Measurements from ENCODE around the gene EIF2B2. TPM values are rescaled to one million over a fixed set of nuclear protein-coding genes. Genes with fewer than 3 reads are reported as not detected.

EIF2B2 gene
- total and polyA plus RNA-seq, 2 experiments from 2014 or later = 39.2 to 40.5 TPM

DNA sequence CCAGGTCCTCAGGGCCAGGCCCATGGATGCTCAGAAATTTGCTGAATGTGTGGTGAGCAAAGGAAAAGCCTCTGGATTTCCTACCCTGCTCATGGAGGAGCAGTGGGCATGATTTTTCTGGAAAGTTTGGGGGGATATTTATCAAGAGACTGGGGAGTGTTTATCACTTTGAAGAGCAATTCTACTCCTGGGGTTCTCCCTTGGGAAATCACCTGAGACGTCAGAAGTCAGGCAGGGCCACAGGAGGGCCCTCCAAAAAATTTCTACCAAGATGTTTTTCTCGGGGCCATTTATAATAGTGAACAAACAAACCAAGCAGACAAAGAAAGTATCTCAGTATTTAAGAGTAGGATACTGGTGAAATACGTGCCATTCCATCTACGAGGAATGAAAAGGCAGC is 20.1 kb upstream of the EIF2B2 start:
- Histone ChIP-seq H3K79me2 (replicated peaks; ENCODE audit: insufficient read depth) (no peaks in the 10 kb centered on the region), H3F3A (replicated peaks; ENCODE audit: low read depth) (peaks cover 8% of the 10 kb centered on the region; the same call in 1 of the 2 replicates), H3K36me3 (ENCODE audit: insufficient read depth) (no peaks in the 10 kb centered on the region), H3K27ac (ENCODE audit: low read depth) (no peak overlapping the region), H4K20me1 (replicated peaks; ENCODE audit: insufficient read depth) (no peaks in the 10 kb centered on the region), H3K9me2 (ENCODE audit: insufficient read depth) (no peaks in the 10 kb centered on the region), H3K4me1 (ENCODE audit: insufficient read depth) (peaks cover 30% of the 10 kb centered on the region), H3K27me3 (ENCODE audit: insufficient read depth) (no peaks in the 10 kb centered on the region), H2AFZ (no peak overlapping the region), H3K4me3 (no peak overlapping the region), H3K4me2 (no peak overlapping the region)
- Mint-ChIP-seq H3K9me3 (no peaks in the 10 kb centered on the region; the same call in 2 of the 3 replicates), H3K27me3 (ENCODE audit: insufficient read depth, low read depth, poor library complexity) (peaks cover 12% of the 10 kb centered on the region), H3K27ac (peak overlapping the region; percentile 8; the same call in 1 of the 2 replicates), H3K4me1 (peaks cover 42% of the 10 kb centered on the region), H3K36me3 (ENCODE audit: low read depth) (no peaks in the 10 kb centered on the region), H3K4me3 (no peak overlapping the region)
- TF ChIP-seq ZNF114 (CRISPR knock-in tag; IDR thresholded peaks at IDR 0.05) = no peak
- TF ChIP-seq, protein P1, sequence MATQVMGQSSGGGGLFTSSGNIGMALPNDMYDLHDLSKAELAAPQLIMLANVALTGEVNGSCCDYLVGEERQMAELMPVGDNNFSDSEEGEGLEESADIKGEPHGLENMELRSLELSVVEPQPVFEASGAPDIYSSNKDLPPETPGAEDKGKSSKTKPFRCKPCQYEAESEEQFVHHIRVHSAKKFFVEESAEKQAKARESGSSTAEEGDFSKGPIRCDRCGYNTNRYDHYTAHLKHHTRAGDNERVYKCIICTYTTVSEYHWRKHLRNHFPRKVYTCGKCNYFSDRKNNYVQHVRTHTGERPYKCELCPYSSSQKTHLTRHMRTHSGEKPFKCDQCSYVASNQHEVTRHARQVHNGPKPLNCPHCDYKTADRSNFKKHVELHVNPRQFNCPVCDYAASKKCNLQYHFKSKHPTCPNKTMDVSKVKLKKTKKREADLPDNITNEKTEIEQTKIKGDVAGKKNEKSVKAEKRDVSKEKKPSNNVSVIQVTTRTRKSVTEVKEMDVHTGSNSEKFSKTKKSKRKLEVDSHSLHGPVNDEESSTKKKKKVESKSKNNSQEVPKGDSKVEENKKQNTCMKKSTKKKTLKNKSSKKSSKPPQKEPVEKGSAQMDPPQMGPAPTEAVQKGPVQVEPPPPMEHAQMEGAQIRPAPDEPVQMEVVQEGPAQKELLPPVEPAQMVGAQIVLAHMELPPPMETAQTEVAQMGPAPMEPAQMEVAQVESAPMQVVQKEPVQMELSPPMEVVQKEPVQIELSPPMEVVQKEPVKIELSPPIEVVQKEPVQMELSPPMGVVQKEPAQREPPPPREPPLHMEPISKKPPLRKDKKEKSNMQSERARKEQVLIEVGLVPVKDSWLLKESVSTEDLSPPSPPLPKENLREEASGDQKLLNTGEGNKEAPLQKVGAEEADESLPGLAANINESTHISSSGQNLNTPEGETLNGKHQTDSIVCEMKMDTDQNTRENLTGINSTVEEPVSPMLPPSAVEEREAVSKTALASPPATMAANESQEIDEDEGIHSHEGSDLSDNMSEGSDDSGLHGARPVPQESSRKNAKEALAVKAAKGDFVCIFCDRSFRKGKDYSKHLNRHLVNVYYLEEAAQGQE (IDR thresholded peaks at IDR 0.05; ENCODE audit: unreplicated experiment) = no peak
- TF ChIP-seq, protein P2, sequence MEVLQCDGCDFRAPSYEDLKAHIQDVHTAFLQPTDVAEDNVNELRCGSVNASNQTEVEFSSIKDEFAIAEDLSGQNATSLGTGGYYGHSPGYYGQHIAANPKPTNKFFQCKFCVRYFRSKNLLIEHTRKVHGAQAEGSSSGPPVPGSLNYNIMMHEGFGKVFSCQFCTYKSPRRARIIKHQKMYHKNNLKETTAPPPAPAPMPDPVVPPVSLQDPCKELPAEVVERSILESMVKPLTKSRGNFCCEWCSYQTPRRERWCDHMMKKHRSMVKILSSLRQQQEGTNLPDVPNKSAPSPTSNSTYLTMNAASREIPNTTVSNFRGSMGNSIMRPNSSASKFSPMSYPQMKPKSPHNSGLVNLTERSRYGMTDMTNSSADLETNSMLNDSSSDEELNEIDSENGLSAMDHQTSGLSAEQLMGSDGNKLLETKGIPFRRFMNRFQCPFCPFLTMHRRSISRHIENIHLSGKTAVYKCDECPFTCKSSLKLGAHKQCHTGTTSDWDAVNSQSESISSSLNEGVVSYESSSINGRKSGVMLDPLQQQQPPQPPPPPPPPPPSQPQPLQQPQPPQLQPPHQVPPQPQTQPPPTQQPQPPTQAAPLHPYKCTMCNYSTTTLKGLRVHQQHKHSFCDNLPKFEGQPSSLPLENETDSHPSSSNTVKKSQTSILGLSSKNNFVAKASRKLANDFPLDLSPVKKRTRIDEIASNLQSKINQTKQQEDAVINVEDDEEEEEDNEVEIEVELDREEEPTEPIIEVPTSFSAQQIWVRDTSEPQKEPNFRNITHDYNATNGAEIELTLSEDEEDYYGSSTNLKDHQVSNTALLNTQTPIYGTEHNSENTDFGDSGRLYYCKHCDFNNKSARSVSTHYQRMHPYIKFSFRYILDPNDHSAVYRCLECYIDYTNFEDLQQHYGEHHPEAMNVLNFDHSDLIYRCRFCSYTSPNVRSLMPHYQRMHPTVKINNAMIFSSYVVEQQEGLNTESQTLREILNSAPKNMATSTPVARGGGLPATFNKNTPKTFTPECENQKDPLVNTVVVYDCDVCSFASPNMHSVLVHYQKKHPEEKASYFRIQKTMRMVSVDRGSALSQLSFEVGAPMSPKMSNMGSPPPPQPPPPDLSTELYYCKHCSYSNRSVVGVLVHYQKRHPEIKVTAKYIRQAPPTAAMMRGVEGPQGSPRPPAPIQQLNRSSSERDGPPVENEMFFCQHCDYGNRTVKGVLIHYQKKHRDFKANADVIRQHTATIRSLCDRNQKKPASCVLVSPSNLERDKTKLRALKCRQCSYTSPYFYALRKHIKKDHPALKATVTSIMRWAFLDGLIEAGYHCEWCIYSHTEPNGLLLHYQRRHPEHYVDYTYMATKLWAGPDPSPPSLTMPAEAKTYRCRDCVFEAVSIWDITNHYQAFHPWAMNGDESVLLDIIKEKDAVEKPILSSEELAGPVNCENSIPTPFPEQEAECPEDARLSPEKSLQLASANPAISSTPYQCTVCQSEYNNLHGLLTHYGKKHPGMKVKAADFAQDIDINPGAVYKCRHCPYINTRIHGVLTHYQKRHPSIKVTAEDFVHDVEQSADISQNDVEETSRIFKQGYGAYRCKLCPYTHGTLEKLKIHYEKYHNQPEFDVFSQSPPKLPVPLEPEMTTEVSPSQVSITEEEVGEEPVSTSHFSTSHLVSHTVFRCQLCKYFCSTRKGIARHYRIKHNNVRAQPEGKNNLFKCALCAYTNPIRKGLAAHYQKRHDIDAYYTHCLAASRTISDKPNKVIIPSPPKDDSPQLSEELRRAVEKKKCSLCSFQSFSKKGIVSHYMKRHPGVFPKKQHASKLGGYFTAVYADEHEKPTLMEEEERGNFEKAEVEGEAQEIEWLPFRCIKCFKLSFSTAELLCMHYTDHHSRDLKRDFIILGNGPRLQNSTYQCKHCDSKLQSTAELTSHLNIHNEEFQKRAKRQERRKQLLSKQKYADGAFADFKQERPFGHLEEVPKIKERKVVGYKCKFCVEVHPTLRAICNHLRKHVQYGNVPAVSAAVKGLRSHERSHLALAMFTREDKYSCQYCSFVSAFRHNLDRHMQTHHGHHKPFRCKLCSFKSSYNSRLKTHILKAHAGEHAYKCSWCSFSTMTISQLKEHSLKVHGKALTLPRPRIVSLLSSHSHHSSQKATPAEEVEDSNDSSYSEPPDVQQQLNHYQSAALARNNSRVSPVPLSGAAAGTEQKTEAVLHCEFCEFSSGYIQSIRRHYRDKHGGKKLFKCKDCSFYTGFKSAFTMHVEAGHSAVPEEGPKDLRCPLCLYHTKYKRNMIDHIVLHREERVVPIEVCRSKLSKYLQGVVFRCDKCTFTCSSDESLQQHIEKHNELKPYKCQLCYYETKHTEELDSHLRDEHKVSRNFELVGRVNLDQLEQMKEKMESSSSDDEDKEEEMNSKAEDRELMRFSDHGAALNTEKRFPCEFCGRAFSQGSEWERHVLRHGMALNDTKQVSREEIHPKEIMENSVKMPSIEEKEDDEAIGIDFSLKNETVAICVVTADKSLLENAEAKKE (CRISPR knock-in tag; IDR thresholded peaks at IDR 0.05) = no peak
- TF ChIP-seq EZH2phosphoT487 (IDR thresholded peaks at IDR 0.05; ENCODE audit: unreplicated experiment) = no peak
- DNase-seq (ENCODE audit: low spot score) (no peak), ATAC-seq (no peak)

Data from GM23338 (cell line).